Activated naive CD8-positive, alpha-beta T cell treated with anti-CD3 and anti-CD28 coated beads, Interleukin-2, amount 50 U/mL, for 24 hours (primary cell): ENCODE results near the gene TPST2.

Experiments
- ATAC-seq: fragments of 150-1000 bp; cut with Tn5 transposase; one replicate; pipeline ENCODE4 v1.10.0; 2021
- DNase-seq: peaks from one replicate; pipeline ENCODE4 v3.0.0; 2021
- H3K27ac Mint-ChIP-seq: one replicate; pipeline ENCODE4 v1.8.0; 2021; ENCODE audit warnings: mild to moderate bottlenecking, mixed read lengths
- H3K27me3 Mint-ChIP-seq: one replicate; pipeline ENCODE4 v1.8.0; 2021; ENCODE audit warnings: mixed read lengths
- H3K36me3 Mint-ChIP-seq: one replicate; pipeline ENCODE4 v1.8.0; 2021; ENCODE audit warnings: low read depth, mixed read lengths
- H3K4me1 Mint-ChIP-seq: one replicate; pipeline ENCODE4 v1.8.0; 2021; ENCODE audit warnings: mixed read lengths
- H3K4me3 Mint-ChIP-seq: one replicate; pipeline ENCODE4 v1.8.0; 2021; ENCODE audit warnings: mild to moderate bottlenecking, moderate library complexity, mixed read lengths
- H3K9me3 Mint-ChIP-seq: one replicate; pipeline ENCODE4 v1.8.0; 2021; ENCODE audit warnings: mixed read lengths

Gene TPST2

GRCh38 chr22:26512149-26512793, 77.7 kb downstream of the TPST2 start, which contains the start of gene TFIP11:
Gene TFIP11, minus strand, starts transcription at chr22:26512473. Its CDS starts 2,201 bp downstream, at chr22:26510272.
- Mint-ChIP-seq H3K27me3 (no peaks in the 10 kb centered on the region), H3K9me3 (no peaks in the 10 kb centered on the region), H3K4me1 (peaks cover 37% of the 10 kb centered on the region), H3K27ac (peak within 1 kb of the TSS; percentile 96), H3K36me3 (peaks cover 20% of the 10 kb centered on the region), H3K4me3 (peak within 1 kb of the TSS; percentile 100)
- peak; percentile 97 for DNase-seq
- ATAC-seq: peak; percentile 99

GRCh38 chr22:26508148-26508547, 81.8 kb downstream of the TPST2 start:
- Mint-ChIP-seq H3K27me3 (no peaks in the 10 kb centered on the region), H3K36me3 (peaks cover 47% of the 10 kb centered on the region), H3K4me1 (peaks cover 38% of the 10 kb centered on the region), H3K4me3 (no peak overlapping the region), H3K27ac (no peak overlapping the region), H3K9me3 (no peaks in the 10 kb centered on the region)
- no peak for DNase-seq
- ATAC-seq: no peak

- ATAC-seq: no peak
- Mint-ChIP-seq H3K4me1 (peaks cover 21% of the 10 kb centered on the region), H3K9me3 (no peaks in the 10 kb centered on the region), H3K27ac (peak overlapping the region; percentile 72), H3K36me3 (peaks cover 58% of the 10 kb centered on the region), H3K27me3 (no peaks in the 10 kb centered on the region), H3K4me3 (no peak overlapping the region)
- no peak for DNase-seq
Measured at GRCh38 chr22:26503758-26504157, 86.2 kb downstream of the TPST2 start.

- peaks cover 58% of the 10 kb centered on the region for H3K36me3 Mint-ChIP-seq
- H3K9me3 Mint-ChIP-seq: no peaks in the 10 kb centered on the region
- no peaks in the 10 kb centered on the region for H3K27me3 Mint-ChIP-seq
- no peak overlapping the region for H3K4me3 Mint-ChIP-seq
- peak overlapping the region; percentile 72 for H3K27ac Mint-ChIP-seq
- peaks cover 21% of the 10 kb centered on the region for H3K4me1 Mint-ChIP-seq
- ATAC-seq (peak; percentile 82), DNase-seq (peak; percentile 58)
Measured at GRCh38 chr22:26502688-26503561, 87.0 kb downstream of the TPST2 start.

- H3K27me3 Mint-ChIP-seq: no peaks in the 10 kb centered on the region
- H3K27ac Mint-ChIP-seq: no peak overlapping the region
- H3K36me3 Mint-ChIP-seq: peaks cover 60% of the 10 kb centered on the region
- no peak overlapping the region for H3K4me3 Mint-ChIP-seq
- no peaks in the 10 kb centered on the region for H3K9me3 Mint-ChIP-seq
- DNase-seq (no peak), ATAC-seq (no peak)
- H3K4me1 Mint-ChIP-seq: peaks cover 21% of the 10 kb centered on the region
Measured at GRCh38 chr22:26501996-26502395, 87.9 kb downstream of the TPST2 start.

GRCh38 chr22:26499188-26499703, 90.7 kb downstream of the TPST2 start:
- no peak for DNase-seq
- Mint-ChIP-seq H3K36me3 (peaks cover 52% of the 10 kb centered on the region), H3K9me3 (no peaks in the 10 kb centered on the region), H3K27me3 (no peaks in the 10 kb centered on the region), H3K27ac (no peak overlapping the region), H3K4me1 (peaks cover 18% of the 10 kb centered on the region), H3K4me3 (no peak overlapping the region)
- no peak for ATAC-seq

GRCh38 chr22:26496456-26496855, 93.5 kb downstream of the TPST2 start:
- Mint-ChIP-seq H3K27ac (no peak overlapping the region), H3K36me3 (peaks cover 49% of the 10 kb centered on the region), H3K4me3 (no peak overlapping the region), H3K9me3 (no peaks in the 10 kb centered on the region), H3K27me3 (no peaks in the 10 kb centered on the region), H3K4me1 (peaks cover 7% of the 10 kb centered on the region)
- ATAC-seq (no peak), DNase-seq (no peak)

- Mint-ChIP-seq H3K27ac (peak overlapping the region; percentile 46), H3K4me3 (no peak overlapping the region), H3K27me3 (no peaks in the 10 kb centered on the region), H3K4me1 (peaks cover 7% of the 10 kb centered on the region), H3K36me3 (peaks cover 53% of the 10 kb centered on the region), H3K9me3 (no peaks in the 10 kb centered on the region)
- ATAC-seq (no peak), DNase-seq (no peak)
Measured at GRCh38 chr22:26494506-26494905, 95.4 kb downstream of the TPST2 start.

- Mint-ChIP-seq H3K9me3 (no peaks in the 10 kb centered on the region), H3K4me3 (no peak overlapping the region), H3K27ac (peak overlapping the region; percentile 66), H3K27me3 (no peaks in the 10 kb centered on the region), H3K4me1 (peaks cover 7% of the 10 kb centered on the region), H3K36me3 (peaks cover 63% of the 10 kb centered on the region)
- ATAC-seq (no peak), DNase-seq (no peak)
Measured at GRCh38 chr22:26492220-26492619, 97.7 kb downstream of the TPST2 start.

- ATAC-seq (no peak), DNase-seq (no peak)
- Mint-ChIP-seq H3K27ac (peak overlapping the region; percentile 61), H3K9me3 (no peaks in the 10 kb centered on the region), H3K4me1 (peaks cover 24% of the 10 kb centered on the region), H3K27me3 (no peaks in the 10 kb centered on the region), H3K36me3 (peaks cover 62% of the 10 kb centered on the region), H3K4me3 (no peak overlapping the region)
Measured at GRCh38 chr22:26489447-26490036, 100.4 kb downstream of the TPST2 start.

GRCh38 chr22:26487996-26488395, 101.9 kb downstream of the TPST2 start:
- Mint-ChIP-seq H3K27me3 (no peaks in the 10 kb centered on the region), H3K36me3 (peaks cover 49% of the 10 kb centered on the region), H3K27ac (peak overlapping the region; percentile 35), H3K4me3 (no peak overlapping the region), H3K9me3 (no peaks in the 10 kb centered on the region), H3K4me1 (peaks cover 25% of the 10 kb centered on the region)
- ATAC-seq: no peak
- no peak for DNase-seq

- Mint-ChIP-seq H3K9me3 (no peaks in the 10 kb centered on the region), H3K27ac (peak overlapping the region; percentile 80), H3K27me3 (no peaks in the 10 kb centered on the region), H3K4me1 (peaks cover 41% of the 10 kb centered on the region), H3K36me3 (peaks cover 37% of the 10 kb centered on the region), H3K4me3 (no peak overlapping the region)
- DNase-seq: no peak
- ATAC-seq: no peak
Measured at GRCh38 chr22:26486394-26486793, 103.5 kb downstream of the TPST2 start.

- DNase-seq (no peak), ATAC-seq (no peak)
- H3K27me3 Mint-ChIP-seq: no peaks in the 10 kb centered on the region
- H3K4me1 Mint-ChIP-seq: peaks cover 46% of the 10 kb centered on the region
- peaks cover 38% of the 10 kb centered on the region for H3K36me3 Mint-ChIP-seq
- H3K27ac Mint-ChIP-seq: peak overlapping the region; percentile 80
- peak overlapping the region; percentile 96 for H3K4me3 Mint-ChIP-seq
- H3K9me3 Mint-ChIP-seq: no peaks in the 10 kb centered on the region
Measured at GRCh38 chr22:26485806-26486390, 104.0 kb downstream of the TPST2 start.

- Mint-ChIP-seq H3K9me3 (no peaks in the 10 kb centered on the region), H3K27me3 (no peaks in the 10 kb centered on the region), H3K4me3 (peak overlapping the region; percentile 96), H3K4me1 (peaks cover 54% of the 10 kb centered on the region), H3K27ac (peak overlapping the region; percentile 80), H3K36me3 (peaks cover 34% of the 10 kb centered on the region)
- ATAC-seq (no peak), DNase-seq (no peak)
Measured at GRCh38 chr22:26485013-26485412, 104.9 kb downstream of the TPST2 start.
